Activated CD4-positive, alpha-beta memory T cell treated with anti-CD3 and anti-CD28 coated beads for 36 hours (primary cell): ENCODE results near the gene GAGE13. TPM values are rescaled to one million over a fixed set of nuclear protein-coding genes. Genes with fewer than 3 reads are reported as not detected.
A peak's percentile ranks its signal among the peaks of the same experiment; 100 is the strongest.
"Not testable (repeated sequence)": the region's sequence is repeated elsewhere in the genome, so short reads cannot be mapped to it uniquely, and the experiment has no call there.

ENCODE experiments used
- CTCF ChIA-PET: fragments of 350-600 bp; sonication (Branson Sonifier 250); formaldehyde crosslinking; loops from one replicate; lab custom pipeline; 2021; ENCODE audit warnings: antibody characterized with exemption, inconsistent platforms; lab: Charles Lee
- POLR2A ChIA-PET: fragments of 350-600 bp; sonication (Branson Sonifier 250); formaldehyde crosslinking; loops from one replicate; lab custom pipeline; 2021; ENCODE audit warnings: antibody characterized with exemption; lab: Charles Lee
- DNase-seq: peaks from one replicate; pipeline ENCODE4 v3.0.0-alpha.2; 2020
- H3K27ac Mint-ChIP-seq: one replicate; pipeline ENCODE4 v1.8.0; 2021; ENCODE audit warnings: mixed read lengths
- H3K27me3 Mint-ChIP-seq: one replicate; pipeline ENCODE4 v1.8.0; 2021; ENCODE audit warnings: mixed read lengths
- H3K36me3 Mint-ChIP-seq: one replicate; pipeline ENCODE4 v1.8.0; 2021; ENCODE audit warnings: mixed read lengths
- H3K4me1 Mint-ChIP-seq: one replicate; pipeline ENCODE4 v1.8.0; 2021; ENCODE audit warnings: low read depth, mixed read lengths
- H3K4me3 Mint-ChIP-seq: one replicate; pipeline ENCODE4 v1.8.0; 2021; ENCODE audit warnings: mild to moderate bottlenecking, mixed read lengths
- H3K9me3 Mint-ChIP-seq: one replicate; pipeline ENCODE4 v1.8.0; 2021; ENCODE audit warnings: mixed read lengths
- intact Hi-C: fragments of 100-400 bp; cut with micrococcal nuclease; formaldehyde crosslinking; loops from one replicate; pipeline ENCODE4 v1.15.1; 2023
- total RNA-seq, 2 experiments: library from RNA; stranded (reverse); gene quantifications; one replicate each; pipeline ENCODE4 v1.2.3, GENCODE V29; 2021

GAGE13 gene
- total RNA-seq, 2 experiments from 2014 or later = not detected

DNA sequence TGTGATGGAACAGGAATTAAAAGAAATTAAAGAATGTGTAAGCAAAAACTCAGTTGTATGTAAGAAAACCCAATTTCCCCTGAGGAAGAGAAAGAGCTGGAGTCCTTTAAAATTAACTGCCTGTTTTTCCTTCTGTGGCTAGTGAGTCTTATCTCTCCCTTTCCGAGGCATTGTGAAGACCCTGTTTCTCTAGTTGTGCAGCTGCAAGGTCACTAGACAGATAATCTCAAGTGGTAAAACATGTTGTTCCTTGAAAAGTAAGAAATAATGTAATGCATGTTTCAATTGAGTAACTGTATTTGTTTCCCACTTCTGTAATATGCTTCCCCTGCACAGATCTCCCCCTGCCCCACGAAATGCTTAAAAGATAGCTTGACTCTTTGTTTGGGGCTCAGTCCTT lies 23.6 kb upstream of the GAGE13 start:
- H3K4me3 Mint-ChIP-seq, POLR2A ChIA-PET, DNase-seq, intact Hi-C loops, H3K27ac Mint-ChIP-seq, H3K36me3 Mint-ChIP-seq, H3K9me3 Mint-ChIP-seq, H3K27me3 Mint-ChIP-seq: not testable (repeated sequence)
- H3K4me1 Mint-ChIP-seq = peaks cover 21% of the 10 kb centered on the region
- CTCF ChIA-PET = interaction anchor here (0.8 to 1.1 kb wide), 2 partner anchors 15 to 24 kb away, joined by 3 read pairs; no protein-coding TSS in a partner anchor

DNA sequence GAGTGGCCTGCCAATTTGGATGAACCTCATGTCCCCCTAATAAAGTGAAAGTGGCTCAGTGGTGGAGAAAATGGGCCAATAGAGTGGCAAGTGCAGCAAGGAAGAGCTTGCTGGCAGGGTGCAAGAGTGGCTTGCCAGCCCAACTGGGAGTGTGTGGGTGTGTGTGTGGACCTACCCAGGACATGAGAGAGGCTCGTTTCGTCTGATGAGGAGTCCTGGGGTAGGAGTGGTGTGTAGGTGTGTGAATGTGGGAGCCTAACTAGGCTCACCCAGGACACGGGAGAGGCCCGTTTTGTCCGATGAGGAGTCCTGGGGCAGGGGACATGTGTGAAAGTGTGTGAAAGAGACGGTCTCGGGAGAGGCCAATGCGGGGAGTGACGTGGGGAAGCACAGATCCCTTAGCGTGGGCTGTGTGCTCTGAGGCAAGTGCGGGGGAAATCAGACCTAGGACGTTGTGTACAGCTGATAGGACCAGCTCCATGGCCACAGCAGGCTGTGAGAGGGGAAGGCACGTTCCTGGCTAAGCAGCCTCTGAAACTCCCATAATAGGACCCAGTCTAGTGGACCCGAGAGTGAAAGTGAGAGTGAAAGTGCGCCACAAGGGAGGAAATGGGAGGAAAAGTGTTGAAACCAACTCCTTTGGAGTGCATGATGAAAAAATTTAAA lies 22.6 kb upstream of the GAGE13 start:
- Mint-ChIP-seq H3K4me3 (peak overlapping the region; percentile 66), H3K27ac (peak overlapping the region; percentile 68), H3K9me3 (no peaks in the 10 kb centered on the region), H3K36me3 (no peaks in the 10 kb centered on the region), H3K27me3 (no peaks in the 10 kb centered on the region), H3K4me1 (peaks cover 21% of the 10 kb centered on the region)
- POLR2A ChIA-PET = interaction anchor here (1.2 kb wide), 1 partner anchor 36 kb away, joined by 3 read pairs; no protein-coding TSS in a partner anchor
- CTCF ChIA-PET = interaction anchor here (0.7 to 1.9 kb wide), 3 partner anchors 16 to 611 kb away, joined by 3 to 6 read pairs (median 3); no protein-coding TSS in a partner anchor
- peak; percentile 36 for DNase-seq
- intact Hi-C loops = loop anchor here (1.0 kb wide), 1 partner anchor 15 kb away; no protein-coding TSS in a partner anchor

DNA sequence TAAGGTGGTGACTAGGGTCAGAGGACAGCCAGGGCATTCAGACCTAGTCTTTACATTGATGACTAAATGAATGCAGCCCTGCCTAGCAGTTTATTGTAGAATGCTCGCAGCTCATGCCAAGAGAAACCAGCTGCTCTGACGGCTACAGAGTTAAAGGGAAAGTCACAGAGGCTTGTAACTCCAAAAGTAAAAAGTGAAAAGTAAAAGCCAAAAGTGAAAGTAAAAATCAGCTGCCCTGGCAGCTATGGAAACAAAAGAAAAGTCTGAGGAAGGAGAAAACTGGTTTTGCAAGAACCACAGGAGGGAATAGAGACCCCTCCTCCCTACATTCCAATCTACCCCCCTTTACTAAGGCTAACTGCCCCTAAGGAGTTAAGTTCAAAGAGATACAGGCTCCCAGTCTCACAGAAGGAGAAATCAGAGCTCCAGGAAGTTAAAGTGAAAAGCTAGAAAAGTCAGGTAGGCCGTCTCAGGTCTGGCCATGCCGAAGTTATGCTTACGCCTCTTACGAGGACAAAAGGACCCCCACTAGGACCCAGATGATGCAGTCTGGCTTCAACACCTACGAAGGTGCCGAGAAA lies 21.9 kb upstream of the GAGE13 start:
- H3K27me3 Mint-ChIP-seq = no peaks in the 10 kb centered on the region
- peak overlapping the region; percentile 68 for H3K27ac Mint-ChIP-seq
- intact Hi-C loops = loop anchor here (1.0 kb wide), 1 partner anchor 16 kb away; no protein-coding TSS in a partner anchor
- ChIA-PET POLR2A (interaction anchor here (1.2 kb wide), 1 partner anchor 37 kb away, joined by 3 read pairs; no protein-coding TSS in a partner anchor), CTCF (interaction anchor here (0.7 to 1.9 kb wide), 2 partner anchors 117 to 610 kb away, joined by 3 to 6 read pairs; no protein-coding TSS in a partner anchor)
- H3K4me1 Mint-ChIP-seq = peaks cover 21% of the 10 kb centered on the region
- DNase-seq = peak; percentile 13
- H3K4me3 Mint-ChIP-seq = peak overlapping the region; percentile 66
- no peaks in the 10 kb centered on the region for H3K9me3 Mint-ChIP-seq
- no peaks in the 10 kb centered on the region for H3K36me3 Mint-ChIP-seq

DNA sequence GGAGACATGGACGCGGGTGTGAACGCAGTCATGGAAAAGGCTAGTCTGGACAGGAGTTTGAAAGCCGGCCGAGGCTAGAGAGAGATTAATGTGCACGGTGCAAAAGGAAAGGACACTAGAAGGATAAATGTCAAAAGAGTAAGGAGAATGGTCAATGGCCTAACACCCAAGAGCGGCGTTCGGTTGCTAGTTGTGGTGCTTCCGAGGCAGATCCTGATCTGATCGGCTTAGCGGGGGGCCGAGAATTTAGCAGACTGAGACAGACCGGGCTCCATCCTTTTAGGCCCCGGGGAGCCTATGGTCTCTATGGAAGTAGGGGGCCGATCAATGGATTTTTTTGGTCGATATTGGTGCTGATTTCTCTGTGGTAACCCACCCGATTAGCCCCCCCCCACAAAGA lies 21.0 kb upstream of the GAGE13 start:
- no peaks in the 10 kb centered on the region for H3K27me3 Mint-ChIP-seq
- ChIA-PET CTCF (interaction anchor here (1.9 kb wide), 1 partner anchor 118 kb away, joined by 6 read pairs; no protein-coding TSS in a partner anchor), POLR2A (no interaction called here)
- H3K9me3 Mint-ChIP-seq = no peaks in the 10 kb centered on the region
- no peak for DNase-seq
- no peak overlapping the region for H3K4me3 Mint-ChIP-seq
- intact Hi-C loops = no loop called here
- H3K4me1 Mint-ChIP-seq = peaks cover 21% of the 10 kb centered on the region
- H3K36me3 Mint-ChIP-seq = no peaks in the 10 kb centered on the region
- H3K27ac Mint-ChIP-seq = no peak overlapping the region

DNA sequence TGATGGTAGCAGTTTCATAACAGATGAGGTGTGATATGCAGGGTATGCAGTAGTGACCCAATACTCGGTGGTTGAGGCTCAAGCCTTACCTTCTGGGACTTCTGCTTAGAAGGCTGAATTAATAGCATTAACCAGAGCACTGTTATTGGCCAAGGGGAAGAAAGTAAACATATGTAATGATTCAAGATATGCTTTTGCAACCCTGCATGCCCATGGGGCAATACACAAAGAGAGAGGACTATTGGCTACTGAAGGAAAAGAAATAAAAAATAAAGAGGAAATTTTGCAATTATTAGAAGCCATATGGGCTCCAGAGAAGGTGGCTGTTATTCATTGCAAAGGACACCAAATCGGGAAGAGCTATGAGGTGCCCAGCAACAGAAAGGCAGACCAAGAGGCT lies 19.2 kb upstream of the GAGE13 start:
- no peak overlapping the region for H3K27ac Mint-ChIP-seq
- no peak for DNase-seq
- H3K9me3 Mint-ChIP-seq = no peaks in the 10 kb centered on the region
- H3K4me3 Mint-ChIP-seq = no peak overlapping the region
- intact Hi-C loops = no loop called here
- no peaks in the 10 kb centered on the region for H3K36me3 Mint-ChIP-seq
- peaks cover 21% of the 10 kb centered on the region for H3K4me1 Mint-ChIP-seq
- CTCF ChIA-PET = no interaction called here
- POLR2A ChIA-PET = no interaction called here
- H3K27me3 Mint-ChIP-seq = no peaks in the 10 kb centered on the region

DNA sequence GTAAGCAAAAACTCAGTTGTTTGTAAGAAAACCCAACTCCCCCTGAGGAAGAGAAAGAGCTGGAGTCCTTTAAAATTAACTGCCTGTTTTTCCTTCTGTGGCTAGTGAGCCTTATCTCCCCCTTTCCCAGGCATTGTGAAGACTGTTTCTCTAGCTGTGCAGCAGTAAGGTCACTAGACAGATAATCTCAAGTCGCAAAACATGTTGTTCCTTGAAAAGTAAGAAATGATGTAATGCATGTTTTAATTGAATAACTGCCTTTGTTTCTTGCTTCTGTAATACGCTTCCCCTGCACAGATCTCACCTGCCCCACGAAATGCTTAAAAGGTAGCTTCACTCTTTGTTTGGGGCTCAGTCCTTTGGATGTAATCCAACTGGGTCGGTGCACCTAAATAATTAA lies 15.3 kb upstream of the GAGE13 start:
- DNase-seq = no peak
- Mint-ChIP-seq H3K4me3 (no peak overlapping the region), H3K36me3 (no peaks in the 10 kb centered on the region), H3K27me3 (no peaks in the 10 kb centered on the region), H3K4me1 (no peaks in the 10 kb centered on the region), H3K27ac (no peak overlapping the region), H3K9me3 (no peaks in the 10 kb centered on the region)
- intact Hi-C loops = no loop called here
- ChIA-PET CTCF (no interaction called here), POLR2A (no interaction called here)

DNA sequence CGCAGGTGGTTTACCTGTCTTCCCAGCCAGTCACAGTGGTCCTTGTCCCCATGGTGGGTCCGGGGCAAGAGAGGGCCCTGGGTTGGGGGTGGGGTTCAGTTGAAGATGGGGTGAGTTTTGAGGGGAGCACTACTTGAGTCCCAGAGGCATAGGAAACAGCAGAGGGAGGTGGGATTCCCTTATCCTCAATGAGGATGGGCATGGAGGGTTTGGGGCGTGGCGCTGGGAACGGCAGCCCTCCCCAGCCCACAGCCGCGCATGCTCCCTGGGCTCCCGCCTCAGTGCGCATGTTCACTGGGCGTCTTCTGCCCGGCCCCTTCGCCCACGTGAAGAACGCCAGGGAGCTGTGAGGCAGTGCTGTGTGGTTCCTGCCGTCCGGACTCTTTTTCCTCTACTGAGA lies 9.6 kb upstream of the GAGE13 start, which contains the start of gene GAGE12J:
Gene GAGE12J, plus strand, starts transcription at position 301 of the 400 bp plus-strand sequence. CDS start 1,157 bp downstream, outside the sequence.
- CTCF ChIA-PET, H3K36me3 Mint-ChIP-seq, H3K4me1 Mint-ChIP-seq, H3K4me3 Mint-ChIP-seq, DNase-seq, H3K27me3 Mint-ChIP-seq, H3K9me3 Mint-ChIP-seq, intact Hi-C loops, POLR2A ChIA-PET, H3K27ac Mint-ChIP-seq: not testable (repeated sequence)

DNA sequence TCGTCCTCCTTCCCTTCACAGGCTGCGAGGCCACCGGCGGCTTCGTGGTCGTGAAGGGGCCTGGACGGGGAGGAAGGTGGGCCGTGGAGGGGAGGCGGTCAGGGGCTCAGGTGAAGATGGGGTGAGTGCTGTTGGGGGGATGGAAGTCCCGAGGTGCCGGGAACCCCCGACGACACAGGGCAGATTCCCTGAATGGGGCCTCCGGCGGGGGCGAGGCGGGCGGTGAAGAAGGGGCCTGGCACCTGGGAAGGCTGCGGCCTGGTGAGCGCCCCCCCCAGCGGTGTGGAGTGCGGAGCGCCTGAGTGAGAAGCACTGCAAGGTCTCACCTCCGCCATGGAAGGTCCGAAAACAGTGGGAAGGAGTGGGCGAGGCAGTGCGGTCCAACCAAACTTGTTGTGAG lies 9.1 kb upstream of the GAGE13 start:
- CTCF ChIA-PET, H3K36me3 Mint-ChIP-seq, H3K4me3 Mint-ChIP-seq, POLR2A ChIA-PET, H3K9me3 Mint-ChIP-seq, DNase-seq, intact Hi-C loops, H3K4me1 Mint-ChIP-seq, H3K27me3 Mint-ChIP-seq, H3K27ac Mint-ChIP-seq: not testable (repeated sequence)

DNA sequence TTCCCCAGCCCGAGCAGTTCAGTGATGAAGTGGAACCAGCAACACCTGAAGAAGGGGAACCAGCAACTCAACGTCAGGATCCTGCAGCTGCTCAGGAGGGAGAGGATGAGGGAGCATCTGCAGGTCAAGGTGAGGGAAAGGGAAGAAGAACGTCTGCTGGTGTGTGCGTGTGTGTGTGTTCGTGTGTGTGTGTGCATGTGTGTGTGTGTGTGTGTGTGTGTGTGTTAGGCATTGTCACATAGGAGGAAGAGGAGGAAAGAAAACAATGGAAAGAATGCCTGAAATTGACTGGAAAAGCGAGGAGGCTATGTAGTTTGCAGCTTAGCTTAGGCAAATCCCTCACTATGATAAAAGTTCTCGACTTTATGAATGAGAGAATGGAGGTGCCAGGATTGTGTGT lies 7.6 kb upstream of the GAGE13 start:
- H3K27me3 Mint-ChIP-seq, intact Hi-C loops, H3K4me1 Mint-ChIP-seq, H3K27ac Mint-ChIP-seq, H3K4me3 Mint-ChIP-seq, POLR2A ChIA-PET, H3K36me3 Mint-ChIP-seq, CTCF ChIA-PET, H3K9me3 Mint-ChIP-seq, DNase-seq: not testable (repeated sequence)

DNA sequence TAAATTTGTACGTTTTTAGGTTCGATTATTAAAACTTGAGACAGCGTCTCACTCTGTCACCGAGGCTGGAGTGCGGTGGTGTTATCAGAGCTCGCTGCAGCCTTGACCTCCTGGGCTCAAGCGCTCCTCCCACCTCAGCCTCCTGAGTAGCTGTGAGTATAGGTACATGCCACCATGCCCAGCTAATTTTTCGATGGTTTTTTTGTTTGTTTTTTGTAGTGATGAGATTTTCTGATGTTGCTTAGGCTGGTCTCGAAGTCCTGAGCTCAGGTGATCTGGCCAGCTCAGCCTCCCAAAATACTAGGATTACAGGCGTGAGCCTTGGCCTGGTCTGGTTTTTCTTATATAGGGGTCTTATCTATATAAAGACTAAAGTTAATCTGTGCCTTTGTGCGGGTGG lies 961 bp upstream of the GAGE13 start:
- H3K27me3 Mint-ChIP-seq, DNase-seq, POLR2A ChIA-PET, H3K4me3 Mint-ChIP-seq, H3K9me3 Mint-ChIP-seq, H3K4me1 Mint-ChIP-seq, CTCF ChIA-PET, intact Hi-C loops, H3K27ac Mint-ChIP-seq, H3K36me3 Mint-ChIP-seq: not testable (repeated sequence)

DNA sequence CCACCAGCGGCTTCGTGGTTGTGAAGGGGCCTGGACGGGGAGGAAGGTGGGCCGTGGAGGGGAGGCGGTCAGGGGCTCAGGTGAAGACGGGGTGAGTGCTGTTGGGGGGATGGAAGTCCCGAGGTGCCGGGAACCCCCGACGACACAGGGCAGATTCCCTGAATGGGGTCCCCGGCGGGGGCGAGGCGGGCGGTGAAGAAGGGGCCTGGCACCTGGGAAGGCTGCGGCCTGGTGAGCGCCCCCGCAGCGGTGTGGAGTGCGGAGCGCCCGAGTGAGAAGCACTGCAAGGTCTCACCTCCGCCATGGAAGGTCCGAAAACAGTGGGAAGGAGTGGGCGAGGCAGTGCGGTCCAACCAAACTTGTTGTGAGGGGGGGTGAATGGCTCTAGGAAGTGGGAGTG lies 459 bp downstream of the GAGE13 start:
- DNase-seq, H3K36me3 Mint-ChIP-seq: not testable (repeated sequence)

DNA sequence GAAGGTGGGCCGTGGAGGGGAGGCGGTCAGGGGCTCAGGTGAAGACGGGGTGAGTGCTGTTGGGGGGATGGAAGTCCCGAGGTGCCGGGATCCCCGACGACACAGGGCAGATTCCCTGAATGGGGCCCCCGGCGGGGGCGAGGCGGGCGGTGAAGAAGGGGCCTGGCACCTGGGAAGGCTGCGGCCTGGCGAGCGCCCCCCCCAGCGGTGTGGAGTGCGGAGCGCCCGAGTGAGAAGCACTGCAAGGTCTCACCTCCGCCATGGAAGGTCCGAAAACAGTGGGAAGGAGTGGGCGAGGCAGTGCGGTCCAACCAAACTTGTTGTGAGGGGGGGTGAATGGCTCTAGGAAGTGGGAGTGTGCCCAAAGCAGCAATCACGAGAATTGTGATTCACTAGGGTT lies 10.1 kb downstream of the GAGE13 start:
- POLR2A ChIA-PET, H3K9me3 Mint-ChIP-seq: not testable (repeated sequence)

More for the DNA sequence above, 459 bp downstream of the GAGE13 start:
- H3K27ac Mint-ChIP-seq, H3K27me3 Mint-ChIP-seq, H3K4me3 Mint-ChIP-seq, CTCF ChIA-PET, H3K4me1 Mint-ChIP-seq, H3K9me3 Mint-ChIP-seq, intact Hi-C loops, POLR2A ChIA-PET: not testable (repeated sequence)

More for the DNA sequence above, 10.1 kb downstream of the GAGE13 start:
- H3K36me3 Mint-ChIP-seq, H3K4me1 Mint-ChIP-seq, H3K4me3 Mint-ChIP-seq, DNase-seq, H3K27me3 Mint-ChIP-seq, H3K27ac Mint-ChIP-seq, intact Hi-C loops, CTCF ChIA-PET: not testable (repeated sequence)
